H1 (cell line): ENCODE measurements around the gene NETO2. TPM values are rescaled to one million over a fixed set of nuclear protein-coding genes. Genes with fewer than 3 reads are reported as not detected.

Source experiments
- ASH2L ChIP-seq: fragments of 200-600, 300-600 bp; sonication (generic); IDR thresholded peaks from one replicate; pipeline ENCODE4 v1.7.1; 2017; ENCODE audit warnings: low read length
- CBX5 ChIP-seq: fragments of 300-800, 300-1000 bp; sonication (generic); IDR thresholded peaks from 2 replicates; pipeline ENCODE4 v1.7.1; 2016; ENCODE audit warnings: antibody characterized with exemption, low read length, low read depth
- NANOG ChIP-seq: IDR thresholded peaks from 2 replicates; pipeline ENCODE4 v1.6.1; 2011; ENCODE audit warnings: low read length, low read depth, mild to moderate bottlenecking, inconsistent platforms; ENCODE audit not compliant: insufficient read depth, poor library complexity, severe bottlenecking
- RBBP5 ChIP-seq: IDR thresholded peaks from 2 replicates; pipeline ENCODE4 v1.7.1; 2012; ENCODE audit warnings: low read depth, mild to moderate bottlenecking, inconsistent platforms, low read length, moderate library complexity, borderline replicate concordance
- TAF1 ChIP-seq: IDR thresholded peaks from 2 replicates; pipeline ENCODE4 v1.6.1; 2011; ENCODE audit warnings: mild to moderate bottlenecking, low read depth, low read length
- USF2 ChIP-seq: IDR thresholded peaks from 2 replicates; pipeline ENCODE4 v1.6.1; 2011; ENCODE audit warnings: low read length, improper control_type of control experiment
- YY1 ChIP-seq: IDR thresholded peaks from 2 replicates; pipeline ENCODE4 v1.6.1; 2011; ENCODE audit warnings: low read depth, mild to moderate bottlenecking, low read length
- polyA plus RNA-seq, 7 experiments: library from polyadenylated mRNA; depleted of rRNA in 3 of 7; stranded (reverse) in 5 of 7; unstranded in 2 of 7; fragments of >200 nt in 5 of 7; fragments of 200-250 nt in 2 of 7; gene quantifications; 1 replicate in 5 of 7; 2 replicates in 1 of 7; 4 replicates in 1 of 7; pipeline versions ENCODE4 v1.2.1 to v1.2.3, GENCODE V29; 2011 to 2013; ENCODE audit warnings: missing spikeins in 2 of 7, mixed read lengths in 2 of 7
- total RNA-seq: library from RNA; stranded (reverse); fragmentation: NEBNext Ultra II Directional; extraction: Animal tissue kit (Norgen Biotek cat#: 25700); gene quantifications from 2 replicates; pipeline ENCODE4 v1.2.1, GENCODE V29; 2021

NETO2 gene
- total and polyA plus RNA-seq, 2 of the 8 experiments (the other 6 are each of a cell fraction or from before 2014, with no cell fraction given): 9.4 to 12.5 TPM

- TF ChIP-seq TAF1 (no peak), NANOG (no peak), RBBP5 (no peak), USF2 (no peak), ASH2L (no peak), YY1 (no peak), CBX5 (no peak)
These were observed 6.3 kb upstream of the NETO2 start (continued) for GRCh38 chr16:47150067-47150466.
